Measurements from ENCODE around the gene PRR7. TPM values are rescaled to one million over a fixed set of nuclear protein-coding genes. Genes with fewer than 3 reads are reported as not detected.

Gene PRR7
- total and polyA plus RNA-seq, 4 experiments from 2014 or later = 5.2 to 17.8 (median 10.7) TPM

DNA sequence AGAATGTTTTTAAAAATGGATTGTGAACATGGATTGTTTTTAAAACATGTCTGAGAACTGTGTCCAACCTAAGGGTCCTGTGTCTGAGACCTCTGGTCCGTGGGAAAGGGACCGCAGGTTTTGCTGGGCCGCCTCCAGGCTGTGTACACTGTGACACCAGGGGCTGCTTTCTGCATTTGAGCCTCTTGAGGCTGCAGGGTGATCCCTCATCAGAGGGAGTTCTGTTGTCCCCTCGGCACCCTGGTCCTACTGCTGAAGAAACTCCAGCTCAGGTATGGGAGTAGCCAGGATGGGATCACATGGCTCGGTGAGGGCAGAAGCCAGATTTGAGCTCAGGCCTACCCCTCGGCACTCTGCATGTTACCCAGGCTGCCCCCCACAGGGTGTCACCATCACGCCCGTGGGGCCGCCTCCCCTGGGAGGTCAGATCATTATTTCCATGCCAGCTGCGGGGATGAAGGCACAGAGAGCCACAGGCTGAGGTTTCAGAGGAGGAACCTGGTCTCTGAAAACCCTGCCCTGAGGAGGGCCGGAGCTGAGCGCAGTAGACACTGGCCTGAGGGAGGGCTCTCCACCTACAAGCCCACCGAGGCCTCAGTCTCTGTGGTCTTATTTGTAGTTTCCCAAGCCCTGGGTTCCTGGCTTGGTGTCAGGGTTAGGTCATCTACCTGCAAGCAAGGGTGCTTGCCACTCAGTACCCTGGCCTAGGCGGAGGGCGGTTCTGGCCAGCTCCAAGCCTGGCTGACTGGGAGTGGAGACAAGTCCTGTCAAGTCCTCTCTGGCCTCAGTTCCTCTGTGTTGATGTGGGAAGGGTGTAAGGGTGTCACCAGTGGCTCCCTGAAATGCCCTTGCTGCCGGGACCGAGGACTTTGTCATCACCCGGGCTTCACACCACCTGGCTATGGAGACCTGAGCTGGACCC is 2.8 kb downstream of the PRR7 start:
- Mint-ChIP-seq H3K36me3 (peaks cover 0 to 14% of the 10 kb centered on the region in 2 donors), H3K4me1 (peaks cover 25 to 56% (median 43%) of the 10 kb centered on the region in 4 donors), H3K9me3 (peaks cover 0 to 6% (median 0%) of the 10 kb centered on the region in 8 donors), H3K27ac (peak overlapping the region in 5 of 7 donors; percentile 29 to 92 (median 68)), H3K27me3 (no peaks in the 10 kb centered on the region), H3K4me3 (peak overlapping the region in 1 of 8 donors; percentile 66)
- no peak for DNase-seq
- intact Hi-C loops (cut with micrococcal nuclease) = no loop called here
- Histone ChIP-seq H3K27ac (ENCODE audit: low read depth, low read length) (no peak overlapping the region), H3K9me3 (ENCODE audit: control insufficient read depth in 1 of 2, low read length in 2 of 2) (no peaks in the 10 kb centered on the region), H3K4me3 (ENCODE audit: low read length in 2 of 2) (no peak overlapping the region), H3K36me3 (ENCODE audit: insufficient read depth, low read length) (no peaks in the 10 kb centered on the region), H3K4me1 (ENCODE audit: insufficient read depth, low read length) (peaks cover 48% of the 10 kb centered on the region), H3K27me3 (ENCODE audit: insufficient read depth, low read length) (no peaks in the 10 kb centered on the region)
- CTCF ChIA-PET (ENCODE audit: partially characterized antibody) = interaction anchor here (1.2 to 26.1 kb wide), 4 partner anchors 19 to 131 kb away, joined by 3 to 821 read pairs (median 86); partner anchors contain the start of genes F12, GRK6 and PFN3
- POLR2A ChIA-PET (ENCODE audit: partially characterized antibody) = interaction anchor here (0.8 to 20.7 kb wide), 8 partner anchors 11 to 137 kb away, joined by 3 to 1171 read pairs (median 70); partner anchors contain the start of genes F12, GRK6, LMAN2 and MXD3

DNA sequence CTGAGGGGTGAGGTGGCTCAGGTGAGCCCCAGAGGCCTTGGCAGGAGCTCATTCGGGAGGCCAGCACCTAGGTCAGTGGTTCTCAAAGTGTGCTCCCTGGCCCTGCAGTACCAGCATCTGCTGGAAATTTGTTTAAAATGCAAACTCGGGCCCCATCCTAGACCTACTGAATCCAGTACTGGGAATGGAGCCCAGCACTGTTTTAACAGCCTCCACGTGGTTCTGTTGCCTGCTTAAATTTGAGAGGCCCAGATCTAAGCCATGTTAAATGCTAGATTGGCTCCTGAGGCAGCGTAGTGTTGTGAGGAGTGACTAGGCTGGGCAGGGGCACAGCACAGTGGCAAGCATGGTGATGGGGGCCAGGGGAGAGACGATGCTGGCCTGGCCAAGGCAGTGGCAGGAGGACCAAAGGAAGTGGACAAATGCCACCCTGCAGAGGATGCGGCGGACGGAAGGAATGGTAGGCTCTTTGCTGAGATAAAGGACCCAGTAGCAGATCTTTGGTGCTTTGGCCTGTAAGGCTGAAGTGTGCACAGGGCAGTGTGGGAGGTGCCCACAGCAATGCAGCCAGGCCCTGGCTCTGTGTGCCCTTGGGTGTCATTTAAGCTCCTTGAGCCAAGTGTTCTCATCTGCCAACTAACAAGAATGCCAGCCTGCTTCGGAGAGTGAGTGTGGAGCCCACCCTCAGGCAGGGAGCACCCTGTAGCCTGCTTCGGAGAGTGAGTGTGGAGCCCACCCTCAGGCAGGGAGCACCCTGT is 4.2 kb downstream of the PRR7 start:
- H3K4me1 Mint-ChIP-seq = peaks cover 11 to 41% (median 30%) of the 10 kb centered on the region in 4 donors
- H3K9me3 ChIP-seq (ENCODE audit: control insufficient read depth in 1 of 2, low read length in 2 of 2) = no peaks in the 10 kb centered on the region

GRCh38 chr5:177452688-177453638 is 6.3 kb downstream of the PRR7 start:
- Mint-ChIP-seq H3K27ac (peak overlapping the region; percentile 72 to 97 (median 84)), H3K4me1 (peaks cover 12 to 46% (median 31%) of the 10 kb centered on the region in 4 donors)

More for the DNA sequence above, 4.2 kb downstream of the PRR7 start:
- Mint-ChIP-seq H3K36me3 (peaks cover 0 to 6% of the 10 kb centered on the region in 2 donors), H3K27me3 (no peaks in the 10 kb centered on the region), H3K27ac (peak overlapping the region; percentile 9 to 94 (median 65)), H3K9me3 (peaks cover 0 to 6% (median 0%) of the 10 kb centered on the region in 8 donors), H3K4me3 (peak overlapping the region in 2 of 8 donors; percentile 25 to 77)
- ChIA-PET CTCF (ENCODE audit: partially characterized antibody) (interaction anchor here (0.9 to 26.1 kb wide), 5 partner anchors 19 to 135 kb away, joined by 3 to 821 read pairs (median 78); partner anchors contain the start of genes F12, GRK6, MXD3 and PFN3), POLR2A (ENCODE audit: partially characterized antibody) (interaction anchor here (1.2 to 20.7 kb wide), 4 partner anchors 13 to 62 kb away, joined by 5 to 1171 read pairs (median 305); partner anchors contain the start of genes GRK6 and PFN3)
- H3K36me3 ChIP-seq (ENCODE audit: insufficient read depth, low read length) = no peaks in the 10 kb centered on the region
- intact Hi-C loops (cut with micrococcal nuclease) = no loop called here
- no peaks in the 10 kb centered on the region for H3K27me3 ChIP-seq (ENCODE audit: insufficient read depth, low read length)
- no peak for DNase-seq
- no peak overlapping the region for H3K27ac ChIP-seq (ENCODE audit: low read depth, low read length)
- H3K4me1 ChIP-seq (ENCODE audit: insufficient read depth, low read length) = peaks cover 34% of the 10 kb centered on the region
- no peak overlapping the region for H3K4me3 ChIP-seq (ENCODE audit: low read length in 2 of 2)

DNA sequence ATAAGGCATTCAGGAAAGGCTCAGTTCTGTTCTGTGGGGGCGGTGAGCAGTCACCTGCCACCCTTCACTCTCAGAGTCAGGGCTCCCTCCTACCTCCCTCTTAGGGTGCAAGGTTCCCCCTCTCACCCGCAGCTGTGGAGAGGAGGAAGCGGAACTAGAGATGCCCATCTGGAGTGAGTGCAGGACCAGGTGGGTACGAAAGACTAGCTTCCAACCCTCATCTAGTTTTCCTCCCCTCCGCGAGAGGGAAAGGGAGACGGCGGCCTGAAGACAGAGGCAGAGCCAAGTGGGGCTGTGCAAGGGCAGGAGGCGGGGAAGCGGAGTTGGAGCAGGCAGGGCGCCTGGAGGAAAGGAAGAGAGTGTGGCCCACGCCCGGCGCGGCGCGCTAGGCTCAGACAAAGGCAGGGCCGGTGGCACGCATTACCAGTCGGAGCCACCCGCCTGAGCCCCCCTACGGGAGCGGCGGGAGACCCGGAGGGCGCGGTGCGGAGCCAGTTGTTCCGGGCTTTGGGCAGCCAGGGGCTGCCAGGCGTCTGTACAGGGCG is 7.3 kb downstream of the PRR7 start:
- peaks cover 0 to 9% of the 10 kb centered on the region in 2 donors for H3K36me3 Mint-ChIP-seq
- peak overlapping the region; percentile 84 to 97 (median 93) for H3K27ac Mint-ChIP-seq
- H3K27me3 Mint-ChIP-seq = peaks cover 0 to 2% of the 10 kb centered on the region in 2 donors
- POLR2A ChIA-PET (ENCODE audit: partially characterized antibody) = interaction anchor here (1.6 to 20.7 kb wide), 11 partner anchors 8 to 141 kb away, joined by 7 to 1171 read pairs (median 18); partner anchors contain the start of genes F12, GRK6, PFN3 and PRR7
- no peaks in the 10 kb centered on the region for H3K9me3 ChIP-seq (ENCODE audit: control insufficient read depth in 1 of 2, low read length in 2 of 2)
- H3K4me3 Mint-ChIP-seq = peak overlapping the region; percentile 46 to 84 (median 72)
- peaks cover 9 to 36% (median 23%) of the 10 kb centered on the region in 4 donors for H3K4me1 Mint-ChIP-seq
- no peaks in the 10 kb centered on the region for H3K27me3 ChIP-seq (ENCODE audit: insufficient read depth, low read length)
- CTCF ChIA-PET (ENCODE audit: partially characterized antibody) = interaction anchor here (1.2 to 26.1 kb wide), 10 partner anchors 9 to 144 kb away, joined by 3 to 821 read pairs (median 30); partner anchors contain the start of genes F12, GRK6, MXD3 and PDLIM7
- no peak for DNase-seq
- H3K27ac ChIP-seq (ENCODE audit: low read depth, low read length) = peak overlapping the region; percentile 96
- H3K36me3 ChIP-seq (ENCODE audit: insufficient read depth, low read length) = no peaks in the 10 kb centered on the region
- peaks cover 0 to 2% (median 0%) of the 10 kb centered on the region in 8 donors for H3K9me3 Mint-ChIP-seq
- intact Hi-C loops (cut with micrococcal nuclease) = loop anchor here (1.0 to 2.0 kb wide), 5 partner anchors 8 to 337 kb away; partner anchors contain the start of genes GRK6, PDLIM7 and PRR7
- H3K4me1 ChIP-seq (ENCODE audit: insufficient read depth, low read length) = peaks cover 19% of the 10 kb centered on the region
- peak overlapping the region in 1 of 2 donors; percentile 77 for H3K4me3 ChIP-seq (ENCODE audit: low read length in 2 of 2)

More at GRCh38 chr5:177452688-177453638, 6.3 kb downstream of the PRR7 start:
- H3K4me3 ChIP-seq (ENCODE audit: low read length in 2 of 2) = no peak overlapping the region
- H3K9me3 ChIP-seq (ENCODE audit: control insufficient read depth in 1 of 2, low read length in 2 of 2) = no peaks in the 10 kb centered on the region
- CTCF ChIA-PET (ENCODE audit: partially characterized antibody) = interaction anchor here (1.0 to 26.1 kb wide), 13 partner anchors 8 to 143 kb away, joined by 3 to 821 read pairs (median 6); partner anchors contain the start of genes F12, GRK6, MXD3 and PFN3
- peaks cover 0 to 9% of the 10 kb centered on the region in 2 donors for H3K36me3 Mint-ChIP-seq
- H3K27ac ChIP-seq (ENCODE audit: low read depth, low read length) = no peak overlapping the region
- POLR2A ChIA-PET (ENCODE audit: partially characterized antibody) = interaction anchor here (0.7 to 20.7 kb wide), 10 partner anchors 7 to 140 kb away, joined by 3 to 1171 read pairs (median 17); partner anchors contain the start of genes F12, GRK6, PFN3 and PRR7
- no peaks in the 10 kb centered on the region for H3K27me3 ChIP-seq (ENCODE audit: insufficient read depth, low read length)
- H3K4me1 ChIP-seq (ENCODE audit: insufficient read depth, low read length) = peaks cover 29% of the 10 kb centered on the region
- peaks cover 0 to 2% of the 10 kb centered on the region in 2 donors for H3K27me3 Mint-ChIP-seq
- H3K36me3 ChIP-seq (ENCODE audit: insufficient read depth, low read length) = no peaks in the 10 kb centered on the region
- H3K9me3 Mint-ChIP-seq = peaks cover 0 to 6% (median 0%) of the 10 kb centered on the region in 8 donors
- peak overlapping the region in 5 of 8 donors; percentile 27 to 82 (median 39) for H3K4me3 Mint-ChIP-seq
- intact Hi-C loops (cut with micrococcal nuclease) = no loop called here
- DNase-seq = no peak

- Histone ChIP-seq H3K27me3 (ENCODE audit: insufficient read depth, low read length) (no peaks in the 10 kb centered on the region), H3K36me3 (ENCODE audit: insufficient read depth, low read length) (no peaks in the 10 kb centered on the region), H3K27ac (ENCODE audit: low read depth, low read length) (peak overlapping the region; percentile 96), H3K4me3 (ENCODE audit: low read length in 2 of 2) (peak overlapping the region in 1 of 2 donors; percentile 77), H3K9me3 (ENCODE audit: control insufficient read depth in 1 of 2, low read length in 2 of 2) (no peaks in the 10 kb centered on the region), H3K4me1 (ENCODE audit: insufficient read depth, low read length) (peaks cover 16% of the 10 kb centered on the region)
- Mint-ChIP-seq H3K4me3 (peak overlapping the region; percentile 31 to 89 (median 82)), H3K4me1 (peaks cover 9 to 36% (median 23%) of the 10 kb centered on the region in 4 donors), H3K27ac (peak overlapping the region; percentile 76 to 97 (median 85)), H3K27me3 (peaks cover 0 to 2% of the 10 kb centered on the region in 2 donors), H3K9me3 (peaks cover 0 to 2% (median 0%) of the 10 kb centered on the region in 8 donors), H3K36me3 (peaks cover 0 to 9% of the 10 kb centered on the region in 2 donors)
- intact Hi-C loops (cut with micrococcal nuclease) = loop anchor here (1.0 to 5.0 kb wide), 6 partner anchors 8 to 338 kb away; partner anchors contain the start of genes GRK6, NSD1, PDLIM7 and PRR7
- ChIA-PET POLR2A (ENCODE audit: partially characterized antibody) (interaction anchor here (0.7 to 20.7 kb wide), 26 partner anchors 9 to 153 kb away, joined by 3 to 1171 read pairs (median 8); partner anchors contain the start of genes F12, GRK6, LMAN2 and PDLIM7), CTCF (ENCODE audit: partially characterized antibody) (interaction anchor here (0.8 to 26.1 kb wide), 25 partner anchors 9 to 268 kb away, joined by 3 to 821 read pairs (median 6); partner anchors contain the start of genes F12, GRK6, LMAN2 and MXD3)
- DNase-seq = peak; percentile 88 to 94 (median 91)
These were observed 7.9 kb downstream of the PRR7 start for GRCh38 chr5:177454397-177455035.

Data from CD4-positive, alpha-beta memory T cell (primary cell).